GM10248 (cell line): ENCODE results near the gene SEMA3G.
A peak's percentile ranks its signal among the peaks of the same experiment; 100 is the strongest.

Source experiments
- CTCF ChIA-PET: fragments of 300-600 bp; sonication (Branson Sonifier 250); formaldehyde crosslinking; extraction: SDS; loops from one replicate; lab custom pipeline; 2021; ENCODE audit warnings: antibody characterized with exemption; lab: Yijun Ruan, JAX
- POLR2A ChIA-PET: fragments of 350-650 bp; sonication (Branson Sonifier 250); formaldehyde crosslinking; extraction: SDS; loops from one replicate; lab custom pipeline; 2020; ENCODE audit warnings: antibody characterized with exemption; lab: Yijun Ruan, JAX
- DNase-seq: peaks from one replicate; pipeline ENCODE4 v3.0.0; 2012; ENCODE audit errors: extremely low spot score
- TF ChIP-seq, protein P1 (sequence below): IDR thresholded peaks from 2 replicates; pipeline ENCODE4 v1.5.1; 2012; ENCODE audit warnings: mild to moderate bottlenecking, low read depth; ENCODE audit errors: extremely low read depth, missing control alignments, control extremely low read depth

Gene SEMA3G

DNA sequence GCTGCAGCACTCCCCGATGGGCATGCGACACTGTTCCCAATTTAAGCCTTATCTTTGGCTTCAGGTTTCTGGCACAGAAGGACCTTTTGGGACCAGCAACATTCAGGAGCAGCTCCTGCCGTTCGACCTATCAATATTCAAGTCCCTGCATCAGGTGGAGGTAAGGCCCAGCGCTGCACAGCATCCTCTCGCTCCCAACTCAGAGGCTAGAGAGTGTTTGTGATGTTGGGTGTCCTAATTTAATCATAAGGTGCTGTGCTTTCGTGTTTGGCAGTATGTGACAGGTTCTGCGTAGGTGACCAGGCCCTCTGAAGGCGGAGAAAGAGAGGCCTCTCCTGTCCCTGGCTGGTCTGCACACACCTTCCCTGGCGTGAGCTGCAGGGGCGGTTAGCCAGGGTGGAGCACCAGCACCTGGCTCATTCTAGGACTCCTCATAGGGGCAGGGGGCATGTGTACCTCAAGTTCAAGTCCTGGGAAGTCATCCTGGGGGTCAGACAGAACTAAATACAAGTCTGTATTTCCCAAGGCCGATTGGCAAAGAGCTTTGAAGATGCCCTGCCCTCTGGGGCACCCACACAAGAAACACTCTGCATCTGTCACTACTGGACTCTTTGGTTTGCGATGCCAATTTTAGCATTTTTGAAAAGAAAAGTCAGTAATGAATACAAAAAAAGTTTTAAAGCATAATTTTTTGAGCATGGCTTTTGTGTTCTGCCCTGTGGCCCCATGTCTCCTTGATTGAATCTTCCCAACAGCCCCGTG lies 27.5 kb upstream of the SEMA3G start:
- no peak for DNase-seq
- ChIA-PET CTCF (interaction anchor here (0.8 to 7.6 kb wide), 9 partner anchors 9 to 90 kb away, joined by 3 to 53 read pairs (median 4); no protein-coding TSS in a partner anchor), POLR2A (no interaction called here)
- TF ChIP-seq, protein P1, sequence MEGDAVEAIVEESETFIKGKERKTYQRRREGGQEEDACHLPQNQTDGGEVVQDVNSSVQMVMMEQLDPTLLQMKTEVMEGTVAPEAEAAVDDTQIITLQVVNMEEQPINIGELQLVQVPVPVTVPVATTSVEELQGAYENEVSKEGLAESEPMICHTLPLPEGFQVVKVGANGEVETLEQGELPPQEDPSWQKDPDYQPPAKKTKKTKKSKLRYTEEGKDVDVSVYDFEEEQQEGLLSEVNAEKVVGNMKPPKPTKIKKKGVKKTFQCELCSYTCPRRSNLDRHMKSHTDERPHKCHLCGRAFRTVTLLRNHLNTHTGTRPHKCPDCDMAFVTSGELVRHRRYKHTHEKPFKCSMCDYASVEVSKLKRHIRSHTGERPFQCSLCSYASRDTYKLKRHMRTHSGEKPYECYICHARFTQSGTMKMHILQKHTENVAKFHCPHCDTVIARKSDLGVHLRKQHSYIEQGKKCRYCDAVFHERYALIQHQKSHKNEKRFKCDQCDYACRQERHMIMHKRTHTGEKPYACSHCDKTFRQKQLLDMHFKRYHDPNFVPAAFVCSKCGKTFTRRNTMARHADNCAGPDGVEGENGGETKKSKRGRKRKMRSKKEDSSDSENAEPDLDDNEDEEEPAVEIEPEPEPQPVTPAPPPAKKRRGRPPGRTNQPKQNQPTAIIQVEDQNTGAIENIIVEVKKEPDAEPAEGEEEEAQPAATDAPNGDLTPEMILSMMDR: no peak

DNA sequence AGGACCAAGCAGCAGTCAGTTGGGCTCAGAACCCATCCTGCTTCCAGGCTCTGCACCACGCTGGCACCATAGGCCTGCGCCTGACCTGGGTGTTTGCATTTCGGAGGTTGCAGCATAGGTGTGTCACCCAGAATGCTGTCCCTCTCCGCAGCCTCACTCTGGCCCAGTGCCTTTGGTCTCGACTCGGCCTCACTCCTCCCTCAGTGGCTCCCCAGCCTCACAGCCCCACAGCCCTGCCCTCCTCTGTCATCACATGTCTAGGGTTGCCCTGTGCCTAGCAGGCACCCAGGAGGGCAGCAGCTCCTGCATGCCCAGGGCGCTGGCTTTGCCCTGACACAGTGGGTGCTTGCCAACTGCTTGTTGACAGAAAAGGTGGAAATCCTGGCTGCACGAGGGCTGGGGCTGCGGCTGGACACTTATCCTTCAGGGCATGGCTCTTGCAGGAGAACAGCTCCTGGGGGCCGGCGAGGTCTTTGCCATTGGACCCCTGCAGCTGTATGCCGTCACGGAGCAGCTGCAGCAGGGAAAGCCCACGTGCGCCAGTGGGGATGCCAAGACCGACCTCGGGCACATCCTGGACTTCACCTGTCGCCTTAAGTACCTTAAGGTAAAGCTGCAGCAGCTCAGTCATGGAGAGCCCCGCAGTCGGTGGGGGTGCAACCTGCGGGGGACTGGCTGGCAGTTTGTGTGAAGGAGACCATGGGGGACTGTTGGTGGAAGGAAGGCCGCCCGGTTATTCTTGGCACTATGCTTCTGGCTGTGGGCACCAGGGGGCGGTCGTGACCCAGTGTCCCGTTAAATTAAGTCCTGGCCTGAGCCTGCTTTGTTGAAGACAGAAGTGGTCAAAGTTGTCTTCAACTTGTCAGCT lies 26.7 kb upstream of the SEMA3G start:
- DNase-seq: peak; percentile 67
- POLR2A ChIA-PET: no interaction called here
- TF ChIP-seq, protein P1: peak; percentile 78
- CTCF ChIA-PET: interaction anchor here (0.8 to 7.6 kb wide), 12 partner anchors 9 to 181 kb away, joined by 3 to 53 read pairs (median 4); no protein-coding TSS in a partner anchor

DNA sequence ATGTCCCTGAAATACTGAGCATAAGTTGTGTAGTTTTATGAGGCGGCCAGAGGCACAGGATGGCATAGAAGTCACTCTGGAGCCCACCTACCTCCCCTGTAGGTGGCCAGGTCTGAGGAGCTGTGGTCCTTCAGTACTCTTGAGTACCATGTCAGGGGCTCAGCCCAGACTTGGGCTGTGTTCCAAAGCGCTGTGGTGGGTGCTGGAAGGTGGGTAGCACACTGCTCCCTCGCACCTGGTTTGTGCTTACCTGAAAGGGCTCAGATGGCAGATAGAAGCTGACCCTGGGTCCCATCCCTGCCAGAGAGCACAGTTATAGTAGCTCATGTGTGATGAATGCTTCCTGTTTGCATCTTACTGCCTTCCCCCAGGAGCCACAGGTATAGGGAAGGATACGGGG lies 26.0 kb upstream of the SEMA3G start:
- no peak for DNase-seq
- TF ChIP-seq, protein P1: no peak
- ChIA-PET POLR2A (no interaction called here), CTCF (interaction anchor here (1.1 to 7.6 kb wide), 7 partner anchors 11 to 181 kb away, joined by 3 to 53 read pairs (median 4); no protein-coding TSS in a partner anchor)

DNA sequence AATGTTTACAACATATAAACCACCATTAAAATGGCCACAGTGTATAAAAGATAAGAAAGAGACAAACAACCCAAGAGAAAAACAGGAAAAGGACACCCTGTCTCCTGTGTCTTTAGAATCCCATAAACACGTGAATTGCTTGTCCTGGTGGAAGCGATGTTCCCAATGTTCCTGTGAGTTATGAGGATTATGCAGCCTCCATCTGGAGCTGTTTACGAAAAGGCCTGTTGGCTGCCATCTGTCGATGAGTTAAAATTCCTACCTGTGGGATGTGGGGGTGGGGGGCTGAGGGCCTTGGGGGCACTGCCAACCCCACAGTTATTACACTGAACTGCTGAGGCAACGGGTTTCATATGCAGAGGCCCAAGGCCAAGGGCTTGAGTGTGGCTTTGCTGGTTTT lies 24.1 kb upstream of the SEMA3G start:
- TF ChIP-seq, protein P1: no peak
- ChIA-PET CTCF (interaction anchor here (0.6 to 7.6 kb wide), 4 partner anchors 10 to 213 kb away, joined by 3 to 53 read pairs (median 4); no protein-coding TSS in a partner anchor), POLR2A (no interaction called here)
- no peak for DNase-seq

DNA sequence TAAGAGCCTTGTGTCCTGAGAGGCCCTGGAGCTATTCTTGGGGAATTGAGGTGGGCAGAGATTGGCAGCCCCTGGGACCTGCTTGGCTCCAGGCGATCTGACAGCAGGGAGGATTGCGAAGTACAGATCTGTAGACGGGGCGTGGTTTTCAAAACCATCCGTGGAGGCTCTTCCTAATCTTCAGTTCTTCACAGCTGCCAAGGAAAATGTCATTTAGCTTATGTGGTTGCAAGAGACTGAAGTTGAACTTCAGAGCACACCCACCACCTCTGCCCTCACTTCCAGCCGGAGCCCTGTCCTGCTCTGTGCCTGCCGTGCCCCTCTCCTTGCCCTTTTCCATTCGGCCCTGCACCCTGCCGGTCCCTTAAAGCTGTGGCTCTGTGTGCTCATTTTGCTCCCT lies 23.4 kb upstream of the SEMA3G start:
- CTCF ChIA-PET: interaction anchor here (0.8 to 7.6 kb wide), 4 partner anchors 9 to 213 kb away, joined by 3 to 53 read pairs (median 3); partner anchors contain the start of gene TNNC1
- no peak for DNase-seq
- POLR2A ChIA-PET: no interaction called here
- TF ChIP-seq, protein P1: no peak

DNA sequence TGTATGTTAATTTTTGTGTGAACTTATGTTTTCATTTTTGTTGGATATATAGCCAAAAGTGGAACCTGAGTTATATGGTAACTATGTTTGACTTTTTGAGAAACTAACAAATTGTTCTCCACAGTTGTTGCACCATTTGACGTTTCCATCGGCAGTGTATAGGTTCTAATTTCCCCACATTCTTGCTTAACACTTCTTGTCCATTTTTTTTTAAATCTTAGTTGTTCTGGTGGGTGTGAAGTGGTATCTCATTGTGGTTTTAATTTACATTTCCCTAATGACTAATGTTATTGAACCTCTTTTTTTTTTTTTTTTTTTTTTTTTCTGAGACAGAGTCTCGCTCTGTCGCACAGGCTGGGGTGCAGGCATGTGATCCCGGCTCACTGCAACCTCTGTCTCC lies 18.5 kb upstream of the SEMA3G start:
- TF ChIP-seq, protein P1: no peak
- ChIA-PET CTCF (interaction anchor here (7.9 kb wide), 1 partner anchor 7 kb away, joined by 53 read pairs; no protein-coding TSS in a partner anchor), POLR2A (no interaction called here)
- DNase-seq: no peak
